MM.1S (cell line): Measurements from ENCODE around the gene REC114.

Experiments
- CTCF ChIP-seq: fragments of 300-600 bp; sonication (generic); IDR thresholded peaks from 2 replicates; pipeline ENCODE4 v1.5.1; 2016; ENCODE audit warnings: antibody characterized with exemption, low read length, mixed read lengths
- EZH2 ChIP-seq: fragments of 300-600 bp; sonication (generic); optimal IDR thresholded peaks from 2 replicates; pipeline ENCODE3; 2017; ENCODE audit warnings: low read depth, mild to moderate bottlenecking, antibody characterized with exemption, low read length, mixed read lengths
- EZH2phosphoT487 ChIP-seq: fragments of 300-600 bp; sonication (generic); IDR thresholded peaks from 2 replicates; pipeline ENCODE4 v1.6.1; 2018; ENCODE audit warnings: antibody characterized with exemption, low read length

GRCh38 chr15:73578026-73578425, 135.1 kb downstream of the REC114 start:
- TF ChIP-seq CTCF (no peak), EZH2 (no peak), EZH2phosphoT487 (no peak)
